GM12878 (cell line): Measurements from ENCODE around the gene GGTLC2. TPM values are rescaled to one million over a fixed set of nuclear protein-coding genes. Genes with fewer than 3 reads are reported as not detected.
"Not testable (repeated sequence)": the region's sequence is repeated elsewhere in the genome, so short reads cannot be mapped to it uniquely, and the experiment has no call there.

Experiments
- ATAC-seq: fragments of 200-7000 bp; cut with Tn5 transposase; 3 replicates; pipeline ENCODE4 v1.9.1; 2020; ENCODE audit warnings: mild to moderate bottlenecking, moderate library complexity
- BruUV-seq: library from RNA; stranded (reverse); fragments of 400-500 nt; replicated peaks from 2 replicates; lab custom pipeline; 2021; lab: Mats Ljungman, UMichigan
- CTCF ChIA-PET: fragments of 300-600 bp; sonication (Branson Sonifier 250); formaldehyde crosslinking; extraction: SDS; loops from one replicate; lab custom pipeline; 2021; ENCODE audit warnings: inconsistent platforms; lab: Yijun Ruan, JAX
- POLR2A ChIA-PET: fragments of 350-600 bp; formaldehyde crosslinking; extraction: SDS; loops from one replicate; lab custom pipeline; 2021; ENCODE audit warnings: inconsistent platforms; lab: Charles Lee
- RAD21 ChIA-PET: fragments of 300-600 bp; sonication (Branson Sonifier 250); formaldehyde crosslinking; loops from one replicate; lab custom pipeline; 2023; ENCODE audit warnings: antibody characterized with exemption; ENCODE audit not compliant: unreplicated experiment; lab: Charles Lee
- SMC1A ChIA-PET: fragments of 300-600 bp; sonication (Branson Sonifier 250); formaldehyde crosslinking; loops from one replicate; lab custom pipeline; 2023; ENCODE audit not compliant: unreplicated experiment, uncharacterized antibody; lab: Charles Lee
- DNase-seq: peaks from one replicate; pipeline ENCODE4 v3.0.0-alpha.2; 2011; ENCODE audit warnings: low read depth, low spot score
- FAIRE-seq: peaks from 3 replicates; lab custom pipeline; 2011; peaks lifted over from hg19 to GRCh38; lab: Jason Lieb, UNC
- H2AFZ ChIP-seq: 2 replicates; pipeline ENCODE4 v1.6.0; 2011; ENCODE audit warnings: low read depth, low read length, control low read depth; ENCODE audit not compliant: control insufficient read depth
- H3K27ac ChIP-seq: 2 replicates; pipeline ENCODE4 v1.5.1; 2011; ENCODE audit warnings: control low read depth; ENCODE audit not compliant: control insufficient read depth, insufficient read depth
- H3K27me3 ChIP-seq, 2 experiments: replicated peaks in 1 of 2; 2 replicates each; pipeline versions ENCODE4 v1.6.0 to v1.6.1; 2011; ENCODE audit warnings: low read length in 1 of 2; ENCODE audit not compliant: control insufficient read depth in 2 of 2, insufficient read depth in 2 of 2
- H3K36me3 ChIP-seq, 2 experiments: 2 replicates each; pipeline ENCODE4 v1.5.1; 2011; ENCODE audit warnings: low read length in 1 of 2; ENCODE audit not compliant: control insufficient read depth in 2 of 2, insufficient read depth in 2 of 2
- H3K4me1 ChIP-seq: 2 replicates; pipeline ENCODE4 v1.6.1; 2011; ENCODE audit warnings: mild to moderate bottlenecking, low read length, moderate library complexity, mixed read lengths; ENCODE audit not compliant: control insufficient read depth, insufficient read depth
- H3K4me2 ChIP-seq: 2 replicates; pipeline ENCODE4 v1.6.0; 2011; ENCODE audit warnings: control low read depth; ENCODE audit not compliant: control insufficient read depth, insufficient read depth
- H3K4me3 ChIP-seq: fragments of 200-600 bp; sonication (generic); 2 replicates; pipeline ENCODE4 v1.5.1; 2016
- H3K79me2 ChIP-seq: 2 replicates; pipeline ENCODE4 v1.6.0; 2011; ENCODE audit warnings: low read length; ENCODE audit not compliant: control insufficient read depth, insufficient read depth
- H3K9ac ChIP-seq: 2 replicates; pipeline ENCODE4 v1.8.0; 2011; ENCODE audit warnings: low read length, control low read depth, mixed read lengths; ENCODE audit not compliant: control insufficient read depth, insufficient read depth
- H3K9me3 ChIP-seq: replicated peaks from 3 replicates; pipeline ENCODE4 v1.5.1; 2011; ENCODE audit warnings: mild to moderate bottlenecking, low read length; ENCODE audit not compliant: control insufficient read depth, insufficient read depth
- H4K20me1 ChIP-seq: 2 replicates; pipeline ENCODE4 v1.6.0; 2011; ENCODE audit not compliant: control insufficient read depth, insufficient read depth
- whole genome bisulfite sequencing: methylation state at CpG from one replicate; pipeline ENCODE4 v1.1.6; 2016; ENCODE audit warnings: low lambda C conversion rate; ENCODE audit not compliant: insufficient replicate concordance, insufficient coverage; ENCODE audit errors: missing lambda C conversion rate; 5-methylcytosine and 5-hydroxymethylcytosine counted together
- in situ Hi-C: fragments of 300-500 bp; cut with MboI; formaldehyde crosslinking; loops from 9 replicates; pipeline ENCODE4 v1.14.3; 2018; ENCODE audit warnings: mixed read lengths
- intact Hi-C: fragments of 100-400 bp; cut with micrococcal nuclease; formaldehyde crosslinking; loops from one replicate; pipeline ENCODE4 v1.14.2; 2022; ENCODE audit not compliant: unreplicated experiment
- polyA plus RNA-seq, 11 experiments: library from polyadenylated mRNA; depleted of rRNA in 4 of 11; unstranded in 6 of 11; stranded (reverse) in 5 of 11; fragments of >200 nt; fragmentation: Nextera tagmentation in 4 of 11; fragmentation: Illumina TruSeq in 1 of 11; extraction: Ambion mirVana in 4 of 11; extraction: Trizol in 1 of 11; gene quantifications; 1 replicate in 1 of 11; 2 replicates in 10 of 11; pipeline versions ENCODE4 v1.2.1 to v1.2.3, GENCODE V29; 2011 to 2016; ENCODE audit warnings: inconsistent platforms in 2 of 11, missing spikeins in 2 of 11, low read depth in 1 of 11
- total RNA-seq, 4 experiments: library from RNA; depleted of rRNA in 3 of 4; stranded (reverse); fragments of >200 nt in 3 of 4; fragmentation: Illumina TruSeq in 1 of 4; extraction: Trizol in 1 of 4; gene quantifications; 2 replicates each; pipeline versions ENCODE4 v1.2.1 to v1.2.3, GENCODE V29; 2013 to 2021

GGTLC2 gene
- total and polyA plus RNA-seq, 10 of the 15 experiments (the other 5 are each of a cell fraction or from before 2014, with no cell fraction given): not detected

DNA sequence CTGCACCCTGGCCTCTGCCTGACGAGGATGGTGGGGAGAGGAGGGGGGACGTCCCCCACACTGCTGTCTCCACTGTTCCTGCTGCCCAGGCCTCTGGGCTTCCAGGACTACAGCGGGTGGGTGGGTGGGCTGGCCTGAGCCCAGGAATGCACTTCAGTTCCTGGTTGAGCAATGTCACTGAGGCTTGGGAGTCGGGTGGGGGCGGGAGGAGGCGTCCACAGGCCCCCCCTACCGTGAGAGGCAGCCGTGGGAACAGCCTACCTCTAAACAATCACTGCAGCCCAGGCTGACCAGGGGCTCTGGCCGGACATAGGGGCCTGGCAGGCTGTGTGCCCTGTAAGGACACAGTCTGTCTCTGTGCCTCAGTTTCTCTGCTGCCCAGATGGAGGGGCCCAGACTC is 6.0 kb downstream of the GGTLC2 start:
- RAD21 ChIA-PET, H3K27ac ChIP-seq, CTCF ChIA-PET, BruUV-seq, SMC1A ChIA-PET, H4K20me1 ChIP-seq, DNase-seq, H3K4me3 ChIP-seq, POLR2A ChIA-PET, intact Hi-C loops, H3K9me3 ChIP-seq, in situ Hi-C loops, H3K27me3 ChIP-seq, H3K36me3 ChIP-seq, ATAC-seq, H3K4me2 ChIP-seq, H3K4me1 ChIP-seq, H2AFZ ChIP-seq, H3K79me2 ChIP-seq, H3K9ac ChIP-seq, FAIRE-seq: not testable (repeated sequence)
- no CpG with 5 or more reads among the region's 9 CpGs for WGBS

GRCh38 chr22:22650803-22651515 is 6.5 kb downstream of the GGTLC2 start:
- H3K9ac ChIP-seq, DNase-seq, H3K79me2 ChIP-seq, RAD21 ChIA-PET, H3K4me3 ChIP-seq, H2AFZ ChIP-seq, intact Hi-C loops, ATAC-seq, H4K20me1 ChIP-seq, BruUV-seq, H3K36me3 ChIP-seq, H3K27ac ChIP-seq, POLR2A ChIA-PET, FAIRE-seq, H3K9me3 ChIP-seq, H3K4me2 ChIP-seq, in situ Hi-C loops, H3K4me1 ChIP-seq, CTCF ChIA-PET, H3K27me3 ChIP-seq: not testable (repeated sequence)
- 45% methylated on average over 2 of the region's 8 CpGs for WGBS
- SMC1A ChIA-PET: interaction anchor here (0.6 kb wide), 1 partner anchor 87 kb away, joined by 3 read pairs; no protein-coding TSS in a partner anchor

DNA sequence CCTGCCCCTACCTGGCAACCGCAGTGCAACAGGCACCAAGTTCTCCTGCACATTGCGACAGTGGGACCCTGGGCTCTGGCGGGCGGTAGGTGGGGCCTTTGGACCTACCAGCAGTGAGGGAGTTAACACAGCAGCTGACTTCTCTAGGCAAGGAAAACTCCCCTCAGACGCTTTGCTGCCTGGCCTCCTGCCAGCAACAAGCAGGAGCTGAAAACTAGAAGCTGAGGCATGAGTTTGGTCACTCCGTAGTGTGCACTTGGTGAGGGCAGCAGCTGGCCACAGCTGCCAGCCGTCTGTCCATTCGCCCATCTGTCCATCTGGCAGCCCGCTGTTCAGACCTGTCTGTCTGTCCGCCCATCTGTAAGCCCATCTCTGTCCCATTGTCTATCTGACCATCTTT is 7.2 kb downstream of the GGTLC2 start:
- H3K79me2 ChIP-seq, RAD21 ChIA-PET, H3K27me3 ChIP-seq, in situ Hi-C loops, H3K9me3 ChIP-seq, H3K4me2 ChIP-seq, H3K4me3 ChIP-seq, H3K9ac ChIP-seq, ATAC-seq, DNase-seq, FAIRE-seq, H2AFZ ChIP-seq, CTCF ChIA-PET, H4K20me1 ChIP-seq, intact Hi-C loops, H3K36me3 ChIP-seq, POLR2A ChIA-PET, BruUV-seq, H3K4me1 ChIP-seq, H3K27ac ChIP-seq: not testable (repeated sequence)
- WGBS: 44% methylated on average over 3 of the region's 10 CpGs
- SMC1A ChIA-PET: interaction anchor here (0.6 kb wide), 1 partner anchor 88 kb away, joined by 3 read pairs; no protein-coding TSS in a partner anchor

- in situ Hi-C loops, ATAC-seq, intact Hi-C loops: not testable (repeated sequence)
Measured at GRCh38 chr22:22652102-22652501, 7.7 kb downstream of the GGTLC2 start.

More at GRCh38 chr22:22652102-22652501, 7.7 kb downstream of the GGTLC2 start:
- FAIRE-seq, H3K27ac ChIP-seq, H3K4me1 ChIP-seq, H3K4me3 ChIP-seq, H2AFZ ChIP-seq, H3K4me2 ChIP-seq, DNase-seq, RAD21 ChIA-PET, H3K79me2 ChIP-seq, CTCF ChIA-PET, H3K9ac ChIP-seq, POLR2A ChIA-PET, H3K36me3 ChIP-seq, H3K27me3 ChIP-seq, H4K20me1 ChIP-seq, SMC1A ChIA-PET, H3K9me3 ChIP-seq, BruUV-seq: not testable (repeated sequence)
- WGBS: 64% methylated on average over 8 of the region's 12 CpGs
